NCI-H128 (cell line): Measurements from ENCODE around the gene ATP8A2.

Experiments used
- DNase-seq: peaks from one replicate; lab custom pipeline; 2025; ENCODE audit not compliant: unreplicated experiment; lab: John Stamatoyannopoulos, UW

Gene ATP8A2

DNA sequence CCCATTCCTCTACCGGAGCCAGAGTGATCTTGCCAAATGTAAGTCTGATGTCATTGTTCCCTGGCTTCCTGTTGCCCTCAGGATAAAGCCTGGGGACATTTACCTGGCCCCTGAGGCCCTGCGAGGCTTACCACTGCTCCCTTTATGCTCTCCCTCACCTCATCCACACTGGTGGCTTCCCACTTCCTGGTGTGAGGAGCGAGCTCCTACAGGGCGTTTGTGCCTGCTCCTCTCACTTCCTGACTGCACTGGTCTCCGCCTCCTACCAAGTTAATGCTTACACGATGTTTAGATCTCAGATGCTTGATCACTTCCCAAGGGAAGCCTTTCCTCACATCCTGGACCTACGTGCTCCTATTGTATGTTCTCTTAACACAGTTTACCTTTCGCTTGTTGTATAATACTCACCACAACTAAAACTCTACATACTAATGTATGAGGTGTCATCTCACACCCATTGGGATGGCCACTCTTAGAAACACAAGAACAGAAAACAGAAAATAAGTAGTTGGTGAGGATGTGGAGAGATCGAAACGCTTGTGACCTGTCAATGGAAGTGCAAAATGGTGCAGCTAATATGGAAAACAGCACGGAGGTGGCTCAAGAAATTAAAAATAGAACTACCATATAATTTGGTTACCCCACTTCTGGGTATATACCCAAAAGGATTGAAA, 502.4 kb downstream of the ATP8A2 start:
- DNase-seq, result no peak

DNA sequence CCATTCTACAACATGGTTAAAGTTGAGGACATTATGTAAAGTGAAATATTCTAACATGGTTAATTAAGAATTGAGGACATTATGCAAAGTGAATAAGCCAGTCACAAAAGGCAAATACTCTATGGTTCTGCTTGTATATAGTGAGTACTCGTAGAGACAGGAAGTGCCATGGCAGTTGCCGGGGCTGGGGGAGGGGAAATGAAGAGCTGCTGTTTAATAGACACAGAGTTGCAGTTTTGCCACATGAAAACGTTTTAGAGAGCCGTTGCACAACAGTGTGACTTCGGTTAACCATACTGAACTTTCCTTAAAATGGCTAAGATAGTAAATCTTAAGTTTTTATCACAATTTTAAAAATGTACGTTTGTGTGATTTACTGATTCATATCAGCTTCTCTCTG, 503.1 kb downstream of the ATP8A2 start:
- no peak for DNase-seq

DNA sequence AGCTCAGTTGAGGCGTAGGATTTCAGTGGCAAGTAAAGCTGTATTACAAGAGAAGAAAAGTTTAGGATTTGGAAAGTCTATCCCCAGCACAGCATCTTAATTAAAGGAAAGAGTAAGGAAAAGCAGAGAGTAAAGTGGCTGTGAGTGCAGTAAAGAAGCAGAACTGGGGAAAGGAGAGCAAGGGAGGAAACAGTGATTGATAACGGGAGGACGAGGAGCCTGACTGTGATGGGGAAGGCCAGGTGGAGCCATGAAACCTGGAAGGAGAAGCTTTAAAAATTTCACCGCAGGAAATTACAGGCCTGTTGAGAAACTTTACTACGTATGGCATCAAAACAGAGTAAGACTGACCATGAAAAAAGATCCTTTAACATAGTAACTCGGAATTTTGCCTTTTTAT, 504.5 kb downstream of the ATP8A2 start:
- DNase-seq, result no peak

DNA sequence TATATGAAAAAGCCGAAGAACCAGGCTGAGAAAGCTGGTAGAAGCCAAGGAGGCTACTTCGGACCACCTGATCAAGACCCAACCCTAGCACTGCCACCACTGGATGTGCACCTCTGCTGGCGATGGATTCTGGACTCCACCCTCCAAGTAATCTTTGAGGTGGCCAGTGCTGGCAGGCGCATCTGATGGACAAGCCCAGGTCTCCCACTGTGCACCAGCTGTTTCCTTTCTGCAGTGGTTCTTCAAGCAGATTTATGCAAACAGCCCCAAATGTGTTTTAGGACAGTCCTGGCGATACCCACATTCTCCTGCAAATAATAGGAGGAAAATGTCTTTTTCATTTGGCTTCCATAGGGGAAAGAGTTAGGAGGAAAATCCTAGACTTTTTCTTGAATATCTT, 507.7 kb downstream of the ATP8A2 start:
- DNase-seq, result no peak

DNA sequence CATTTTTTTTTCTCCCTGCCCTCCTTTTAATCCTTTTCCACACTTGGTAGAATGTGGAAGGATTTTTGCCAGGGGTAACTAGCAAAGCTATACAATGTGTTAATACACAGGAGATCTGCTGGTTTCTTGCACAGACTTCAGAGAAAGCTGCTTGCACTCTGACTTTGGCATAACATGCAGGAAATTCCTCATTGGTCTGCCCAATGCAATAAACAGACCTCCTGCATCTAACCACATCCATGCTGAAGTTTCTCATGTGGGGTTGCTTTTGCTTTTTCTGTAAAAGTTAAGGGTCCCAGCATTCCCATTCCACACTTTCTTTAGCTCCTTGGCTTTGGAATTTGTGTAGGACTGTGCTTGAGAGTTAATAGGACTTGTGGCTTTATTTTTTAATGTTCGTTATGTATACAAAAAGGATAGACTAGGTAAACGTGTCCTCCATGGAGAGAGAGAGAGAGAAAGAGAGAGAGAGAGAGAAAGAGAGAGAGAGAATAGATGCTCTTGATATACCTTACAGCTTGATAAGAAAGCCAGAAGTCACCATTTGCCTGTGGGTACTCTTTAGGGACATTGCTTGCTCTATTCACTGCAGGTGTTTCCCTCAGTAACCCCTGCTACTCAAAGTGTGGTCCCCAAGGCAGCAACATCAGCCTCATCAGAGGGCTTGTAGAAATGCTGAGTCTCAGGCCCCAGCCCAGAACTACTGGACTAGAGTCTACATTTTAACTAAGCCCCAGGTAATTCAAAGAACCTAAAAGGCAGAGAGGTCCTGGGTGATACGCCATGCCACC, 509.6 kb downstream of the ATP8A2 start:
- DNase-seq, result no peak

DNA sequence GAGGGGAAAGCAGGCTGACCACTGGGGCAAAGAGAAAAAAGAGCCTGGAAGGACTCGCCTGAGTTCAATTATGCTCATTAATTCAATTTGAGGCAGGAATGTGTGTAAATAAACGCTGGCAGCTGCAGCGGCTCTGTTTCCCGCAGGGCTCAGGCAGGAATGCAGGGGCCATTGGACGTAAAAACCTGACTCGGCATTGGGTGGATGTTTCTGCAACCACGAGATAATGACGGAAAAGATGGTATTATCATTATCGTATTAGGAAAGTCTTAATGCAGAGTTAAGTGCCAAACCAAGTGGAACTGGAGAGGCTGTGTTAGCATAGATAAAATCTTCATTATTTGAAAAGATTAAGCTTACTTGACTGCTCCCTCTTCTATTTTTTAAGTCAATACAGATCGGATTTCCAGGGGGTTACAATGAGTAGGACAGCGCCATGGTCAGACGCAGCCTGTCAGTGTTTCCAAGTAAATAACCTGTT, 510.2 kb downstream of the ATP8A2 start:
- DNase-seq, result no peak

DNA sequence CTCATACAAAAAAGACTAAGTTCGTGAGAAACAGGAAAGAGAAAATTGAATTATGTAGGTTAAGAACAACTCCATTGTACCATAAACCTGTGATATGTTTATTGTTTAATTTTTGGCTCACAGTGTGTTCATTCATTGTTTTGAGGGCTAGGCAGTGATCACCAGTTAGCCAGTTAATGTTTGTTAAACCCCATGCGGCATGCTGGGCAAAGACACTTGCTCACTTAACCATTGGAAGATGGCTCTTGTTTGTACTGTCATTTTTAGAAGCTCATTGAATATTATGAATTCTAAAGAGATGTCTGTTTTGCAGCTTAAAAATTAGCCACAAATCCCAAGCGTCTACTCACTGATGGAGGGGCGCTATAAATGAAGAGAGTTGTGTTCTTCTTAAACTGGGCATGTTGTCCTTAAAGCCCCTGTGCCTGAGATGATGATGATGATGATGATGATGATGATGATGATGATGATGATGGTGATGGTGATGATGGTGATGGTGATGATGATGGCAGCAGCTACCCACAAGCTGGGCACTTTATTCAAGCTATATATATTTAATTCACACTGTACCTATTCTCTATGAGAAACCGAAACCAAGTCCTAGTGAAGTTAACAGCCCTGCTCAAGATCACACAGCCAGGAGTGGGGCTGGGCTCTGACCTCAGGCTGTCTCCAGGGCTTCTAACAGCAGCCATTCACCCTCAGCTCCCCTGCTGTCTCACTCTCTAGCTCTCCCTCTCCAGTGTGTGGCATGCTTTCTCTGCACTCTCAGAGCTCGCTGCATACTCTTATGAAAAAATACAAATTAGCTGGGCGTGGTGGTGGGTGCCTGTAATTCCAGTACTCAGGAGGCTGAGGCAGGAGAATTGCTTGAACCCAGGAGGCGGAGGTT, 510.9 kb downstream of the ATP8A2 start:
- DNase-seq, result no peak

DNA sequence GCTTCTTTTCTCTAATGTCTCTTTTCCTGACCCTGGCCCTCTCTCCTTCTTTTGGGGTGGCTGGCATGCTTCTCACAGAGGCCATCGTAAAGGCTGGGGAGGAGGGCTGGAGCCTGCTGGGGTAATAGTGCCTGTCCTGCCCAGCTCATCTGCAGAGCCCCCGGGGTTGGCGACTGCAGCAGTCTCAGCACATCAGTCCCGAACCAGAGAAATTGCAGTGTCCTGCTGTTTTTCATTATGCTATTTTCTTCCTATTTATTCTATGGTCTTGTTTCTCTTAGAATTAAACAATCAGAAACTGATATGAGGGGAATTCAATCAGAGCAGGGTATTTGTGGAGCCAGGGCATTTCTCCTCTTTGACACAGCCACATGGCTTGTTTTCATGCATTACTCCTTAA, 513.6 kb downstream of the ATP8A2 start:
- no peak for DNase-seq

DNA sequence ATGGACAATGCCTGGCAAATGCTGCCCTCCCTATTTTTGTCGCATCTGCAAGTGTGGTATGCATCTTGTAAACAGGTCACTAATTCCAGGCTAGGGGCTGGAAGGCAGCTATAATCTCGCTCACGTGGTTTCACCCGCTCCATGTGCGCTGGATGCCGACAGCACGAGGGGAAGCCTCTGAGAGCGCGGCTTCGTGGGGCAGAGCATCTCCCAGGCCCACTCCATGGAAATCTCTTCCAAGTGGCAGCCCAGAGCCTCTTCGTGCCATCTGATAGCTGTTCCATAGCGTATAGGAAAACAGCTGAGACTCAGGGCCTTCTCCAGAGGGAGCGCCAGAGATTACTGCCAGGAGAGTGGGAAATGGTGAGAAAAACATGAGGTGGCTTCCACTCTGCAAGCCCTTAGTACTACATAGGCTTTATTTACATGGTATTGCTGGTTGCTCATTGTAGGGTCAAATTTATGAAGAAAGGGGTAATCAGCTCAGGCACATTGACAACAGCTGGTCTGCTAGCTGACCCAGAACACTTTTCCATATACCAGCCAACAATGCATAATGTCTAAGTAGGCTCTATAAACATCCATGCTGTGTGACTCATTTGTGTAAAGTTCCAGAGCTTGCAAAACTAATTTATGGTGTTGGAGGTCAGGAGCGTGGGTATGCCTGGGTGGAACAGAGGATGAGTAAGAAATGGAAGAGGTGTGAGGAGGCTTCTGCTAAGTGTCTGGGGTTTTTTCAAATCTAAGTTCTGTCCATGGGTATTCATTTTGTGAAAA, 514.9 kb downstream of the ATP8A2 start:
- no peak for DNase-seq

DNA sequence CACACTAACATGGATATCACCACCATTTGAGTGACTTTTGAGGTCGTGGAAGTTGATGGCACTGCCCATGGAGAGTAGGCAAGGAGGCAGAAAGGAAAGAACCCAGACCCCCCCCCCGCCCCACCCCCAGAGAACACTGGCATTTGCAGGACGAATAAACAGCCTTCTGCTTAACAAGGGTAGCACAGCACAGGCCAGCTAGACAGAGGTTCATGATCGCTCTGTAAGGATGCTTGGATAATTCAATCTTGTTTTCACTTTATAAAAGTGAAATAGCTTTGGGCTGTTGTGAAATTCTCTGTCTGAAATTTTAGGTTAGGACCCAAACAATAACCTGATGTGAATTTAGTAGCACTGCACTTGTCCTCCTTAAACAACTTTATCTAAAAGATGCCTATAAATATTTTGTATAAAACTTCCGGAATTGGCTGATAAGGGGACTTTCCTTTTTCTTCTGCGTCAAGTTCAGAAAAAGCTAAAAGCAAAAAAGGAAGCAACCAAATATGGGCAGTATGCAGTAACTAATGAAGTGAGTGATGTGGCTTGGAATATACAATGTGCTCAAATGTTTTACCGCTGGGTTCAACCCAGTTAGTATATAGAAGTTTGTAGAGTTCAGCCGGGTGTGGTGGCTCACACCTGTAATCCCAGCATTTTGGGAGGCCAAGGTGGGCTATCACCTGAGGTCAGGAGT, 516.3 kb downstream of the ATP8A2 start:
- no peak for DNase-seq

DNA sequence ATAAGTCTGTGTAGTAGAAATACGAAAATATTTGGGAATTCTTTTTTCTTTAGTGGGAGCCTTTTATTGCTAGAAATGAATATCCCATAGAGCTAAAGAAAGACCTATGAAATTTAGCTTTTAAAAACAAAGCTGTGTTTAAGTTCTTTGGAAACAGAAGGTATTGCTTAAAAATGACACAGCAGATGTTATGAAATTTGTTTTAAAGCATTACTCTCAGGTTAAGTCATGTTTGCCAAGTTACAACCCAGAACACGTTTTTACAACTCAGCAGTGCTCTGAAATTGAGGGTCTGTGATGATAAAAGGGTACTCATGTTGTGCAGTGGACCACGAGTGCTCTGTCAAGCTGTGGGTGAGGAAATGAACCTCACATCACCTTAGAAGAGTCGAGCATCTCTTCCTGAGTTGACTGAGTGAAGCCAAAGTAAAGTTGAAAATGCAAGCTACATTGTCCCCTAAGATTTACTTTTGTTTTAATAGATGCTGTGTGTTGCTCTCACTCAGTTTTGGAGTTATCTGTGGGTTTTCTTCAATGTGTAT, 519.0 kb downstream of the ATP8A2 start:
- no peak for DNase-seq

DNA sequence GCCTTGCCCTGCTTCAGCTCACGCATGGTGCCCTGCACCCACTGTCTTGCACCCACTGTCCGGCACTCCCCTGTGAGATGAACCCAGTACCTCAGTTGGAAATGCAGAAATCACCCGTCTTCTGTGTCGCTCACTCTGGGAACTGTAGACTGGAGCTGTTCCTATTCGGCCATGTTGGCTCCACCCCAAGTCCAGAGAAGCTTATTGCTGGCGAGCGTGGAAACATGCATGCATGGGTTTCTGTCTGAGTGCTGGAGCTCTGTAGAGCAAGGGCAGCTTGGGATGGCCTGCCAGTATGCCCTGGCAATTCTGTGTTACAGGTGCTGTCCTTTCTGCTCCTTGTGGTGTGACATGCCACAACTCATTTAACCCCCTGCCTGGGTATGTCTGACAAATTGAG, 527.2 kb downstream of the ATP8A2 start:
- no peak for DNase-seq

DNA sequence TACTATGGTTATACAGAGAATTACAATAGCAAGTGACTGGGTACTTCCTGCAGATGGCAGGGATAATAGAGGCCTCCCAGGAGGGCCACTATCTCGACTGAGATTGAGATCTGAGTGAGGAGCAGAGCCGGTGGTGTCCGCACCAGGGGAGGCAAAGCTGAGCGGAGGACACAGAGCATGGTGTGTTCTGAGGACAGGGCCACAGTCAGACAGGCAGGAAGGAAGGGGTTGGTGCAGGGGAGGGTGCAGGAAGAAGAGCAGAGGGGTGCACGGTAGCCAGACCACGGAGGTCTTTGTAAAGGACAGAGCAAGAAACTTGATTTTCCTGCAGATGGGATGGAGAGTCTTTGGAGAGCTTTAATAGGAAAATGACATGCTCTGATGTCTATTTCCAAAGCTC, 527.7 kb downstream of the ATP8A2 start:
- DNase-seq, result no peak

DNA sequence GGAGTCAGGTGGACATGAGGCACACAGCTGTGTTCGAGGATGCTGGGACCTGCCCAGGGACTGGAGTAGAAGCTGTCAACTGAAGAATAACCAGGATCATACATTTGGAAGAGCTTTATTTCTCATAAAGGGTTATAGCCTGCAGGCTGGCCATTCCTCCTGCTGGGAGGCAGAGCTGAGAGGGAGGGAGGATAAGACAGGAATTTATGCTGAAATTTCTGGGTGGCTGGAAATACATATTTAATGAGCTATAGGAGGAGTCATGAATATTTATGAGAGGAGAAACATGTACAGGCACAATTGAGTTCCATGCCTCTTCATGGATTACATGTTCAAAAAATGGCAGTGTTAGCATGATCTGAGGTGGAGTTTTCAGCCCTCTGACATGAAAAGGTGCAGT, 528.2 kb downstream of the ATP8A2 start:
- no peak for DNase-seq

DNA sequence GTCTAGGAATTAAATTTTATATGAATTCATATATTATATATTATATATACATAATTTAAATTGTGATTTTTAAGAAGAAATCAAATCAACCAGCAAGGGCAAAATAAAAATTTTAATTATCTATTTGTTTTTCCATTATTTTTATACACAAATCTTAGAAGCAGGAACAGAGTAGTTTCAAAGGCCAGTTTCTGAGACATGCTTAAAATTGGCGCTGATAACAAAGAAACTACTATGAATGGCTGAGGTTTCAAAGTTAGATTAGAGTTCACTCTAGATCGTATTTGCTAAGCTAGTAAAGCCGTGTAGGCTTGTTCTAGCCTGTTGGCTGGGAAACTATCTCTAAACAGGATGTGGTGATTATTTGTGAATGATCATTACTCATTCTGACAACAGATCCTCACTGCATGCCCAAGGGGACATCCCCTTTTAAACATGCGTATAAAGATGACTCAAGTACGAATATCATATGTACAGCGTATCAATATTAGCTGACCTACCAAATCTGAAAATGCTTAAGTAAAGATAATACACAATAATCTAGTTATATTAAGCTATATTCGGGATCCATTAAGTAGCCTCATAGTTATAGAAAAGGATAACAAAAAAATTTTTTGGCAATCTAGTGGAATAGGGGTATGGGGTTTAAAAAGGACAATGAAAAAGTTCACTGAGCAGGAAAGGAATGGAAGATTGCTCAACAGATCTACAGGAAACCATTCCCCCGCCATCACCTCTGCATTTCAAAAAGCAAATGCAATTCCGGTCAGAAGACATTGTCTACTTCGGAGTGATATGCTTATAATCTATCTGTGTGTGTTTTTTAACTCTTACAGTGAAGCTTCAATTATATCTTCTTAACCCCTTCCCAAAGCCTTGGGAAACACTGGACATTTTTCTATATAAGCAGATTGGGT, 529.9 kb downstream of the ATP8A2 start:
- no peak for DNase-seq

DNA sequence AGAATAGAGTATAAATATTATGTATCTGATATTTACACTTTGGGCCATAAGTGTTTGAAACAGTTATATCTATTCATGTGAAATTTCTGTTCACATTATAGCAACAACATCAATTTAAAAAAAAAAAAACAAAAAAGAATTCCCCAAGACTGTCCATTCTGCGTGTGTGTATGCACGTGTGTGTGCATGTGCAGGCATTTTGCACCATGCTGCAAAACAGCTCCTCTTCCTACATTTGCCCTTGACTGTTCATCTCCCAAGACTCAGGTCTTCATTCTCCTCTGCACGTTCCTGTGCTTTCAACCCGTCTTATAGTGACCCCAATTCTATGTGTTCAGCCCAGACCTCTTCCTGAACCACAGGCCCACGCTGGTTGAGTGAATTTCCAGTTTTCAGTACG, 530.7 kb downstream of the ATP8A2 start:
- no peak for DNase-seq

DNA sequence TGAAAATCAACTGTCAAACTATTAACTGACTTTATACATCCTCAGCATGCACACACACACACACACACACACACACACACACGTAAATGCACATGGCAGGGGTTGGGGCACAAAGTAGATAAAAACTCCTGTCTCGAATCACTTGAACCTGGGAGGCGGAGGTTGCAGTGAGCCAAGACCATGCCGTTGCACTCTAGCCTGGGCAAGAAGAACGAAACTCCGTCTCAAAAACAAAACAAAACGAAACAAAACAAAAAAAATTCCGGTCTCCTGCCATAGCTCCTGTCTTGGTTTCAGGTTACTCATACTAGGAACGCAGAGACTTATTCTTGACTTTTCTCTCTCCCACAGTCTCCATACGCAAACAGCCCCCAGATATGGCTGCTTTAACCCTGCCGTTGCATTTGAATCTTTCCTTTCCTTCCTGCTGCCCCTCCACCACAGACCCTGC, 531.1 kb downstream of the ATP8A2 start:
- DNase-seq, result no peak

DNA sequence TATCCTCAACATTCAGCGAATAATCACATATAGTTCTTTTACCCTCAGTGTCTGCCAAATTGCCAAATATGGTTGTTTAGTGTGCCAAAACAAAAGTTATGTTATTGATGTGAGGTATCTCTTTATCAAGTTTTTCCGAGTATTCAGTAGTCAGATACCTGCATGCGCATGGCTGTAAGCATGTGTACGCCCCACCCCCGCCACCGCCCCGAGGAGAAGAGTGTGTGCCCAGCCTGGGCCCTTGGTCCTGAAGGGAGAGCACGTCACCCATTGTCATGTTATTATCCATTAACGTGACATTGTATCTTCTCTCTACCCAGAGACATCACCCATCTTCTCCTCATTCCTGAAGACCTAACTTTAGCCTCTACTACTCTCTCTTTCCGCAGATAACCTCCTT, 533.1 kb downstream of the ATP8A2 start:
- DNase-seq, result no peak

DNA sequence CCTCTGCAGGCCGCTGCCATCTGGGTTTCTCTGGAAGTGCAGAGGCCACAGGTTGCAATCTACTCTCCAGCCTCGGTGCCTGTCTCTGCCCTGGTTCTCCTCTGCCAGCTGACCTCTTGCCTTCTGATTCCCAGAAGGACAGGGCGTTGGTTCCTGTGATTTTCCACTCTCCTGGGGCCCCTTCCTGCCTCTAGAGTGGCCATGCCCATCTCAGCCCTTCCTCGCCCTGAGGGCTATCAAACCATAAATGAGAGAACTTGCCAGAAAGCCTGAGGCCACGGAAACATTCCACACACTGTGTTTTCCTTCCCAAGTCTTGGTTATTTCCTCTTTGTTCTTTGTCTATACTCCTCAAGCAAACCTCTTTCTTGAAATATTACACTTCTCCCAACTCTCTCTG, 533.8 kb downstream of the ATP8A2 start:
- no peak for DNase-seq
